Measurements from ENCODE around the gene TFCP2. TPM values are rescaled to one million over a fixed set of nuclear protein-coding genes. Genes with fewer than 3 reads are reported as not detected.

The TFCP2 gene
- total RNA-seq, 1 donor from 2014 or later, result 9.2 TPM

Other genes starting within 250 kb of the TFCP2 start
- gene HIGD1C, start 220.6 kb downstream of the TFCP2 start, total RNA-seq, result not detected in 2 replicates
- 37.1 and 48.7 TPM in 2 replicates for gene SLC11A2, start 146.8 kb downstream of the TFCP2 start, total RNA-seq
- gene LETMD1, start 124.8 kb downstream of the TFCP2 start, total RNA-seq, result 22.3 and 40.0 TPM in 2 replicates
- gene CSRNP2, start 89.5 kb downstream of the TFCP2 start, total RNA-seq, result 11.3 and 19.3 TPM in 2 replicates
- 1.3 and 3.0 TPM in 2 replicates for gene POU6F1, start 44.9 kb upstream of the TFCP2 start, total RNA-seq
- 71.4 and 155 TPM in 2 replicates for gene DAZAP2, start 65.7 kb upstream of the TFCP2 start, total RNA-seq
- 15.1 and 19.1 TPM in 2 replicates for gene SMAGP, start 97.3 kb upstream of the TFCP2 start, total RNA-seq
- gene BIN2, start 151.0 kb upstream of the TFCP2 start, total RNA-seq, result not detected in 2 replicates
- not detected in 2 replicates for gene CELA1, start 173.5 kb upstream of the TFCP2 start, total RNA-seq
- gene GALNT6, start 218.3 kb upstream of the TFCP2 start, total RNA-seq, result 13.7 and 22.1 TPM in 2 replicates